Stimulated activated CD4-positive, alpha-beta T cell treated with anti-CD3 and anti-CD28 coated beads, Interleukin-12 subunit alpha, Interleukin-12 subunit beta, amount 100 ng/mL, for 4 hours (primary cell): Measurements from ENCODE around the gene OR8H1.

Experiments used
- DNase-seq: peaks from one replicate; pipeline ENCODE4 v3.0.0-alpha.2; 2020

OR8H1 gene

GRCh38 chr11:56292154-56292553 is at the start of gene OR8H1:
Gene OR8H1, minus strand, starts transcription at chr11:56292254. Its CDS starts 1,192 bp downstream, at chr11:56291062.
- no peak for DNase-seq

- no peak for DNase-seq
Measured at GRCh38 chr11:56340289-56340688, 48.2 kb upstream of the OR8H1 start.

- DNase-seq: no peak
Measured at GRCh38 chr11:56333156-56333555, 41.1 kb upstream of the OR8H1 start.

GRCh38 chr11:56331861-56332491 is 39.9 kb upstream of the OR8H1 start:
- no peak for DNase-seq

- no peak for DNase-seq
Measured at GRCh38 chr11:56314844-56315243, 22.8 kb upstream of the OR8H1 start, which contains the start of gene OR8K3. Gene OR8K3, plus strand, starts transcription at chr11:56315144. Its CDS starts 3,163 bp downstream, at chr11:56318307.

- DNase-seq: no peak
Measured at GRCh38 chr11:56307836-56308235, 15.8 kb upstream of the OR8H1 start.

- no peak for DNase-seq
Measured at GRCh38 chr11:56296898-56297297, 4.8 kb upstream of the OR8H1 start.

- DNase-seq: no peak
Measured at GRCh38 chr11:56273854-56274253, 18.2 kb downstream of the OR8H1 start, which contains the start of gene OR5T1. Gene OR5T1, plus strand, starts transcription at chr11:56274154. Its CDS starts 1,485 bp downstream, at chr11:56275639.

GRCh38 chr11:56271092-56271491 is 21.0 kb downstream of the OR8H1 start:
- DNase-seq: no peak

- no peak for DNase-seq
Measured at GRCh38 chr11:56251954-56252353, 40.1 kb downstream of the OR8H1 start, which contains the start of gene OR5T3. Gene OR5T3, plus strand, starts transcription at chr11:56252254. Its CDS starts 0 bp downstream, at chr11:56252254.
